COR-L47 (cell line): Measurements from ENCODE around the gene LIN7B.
"Not testable (repeated sequence)": the region's sequence is repeated elsewhere in the genome, so short reads cannot be mapped to it uniquely, and the experiment has no call there.

Source experiments
- DNase-seq: peaks from one replicate; lab custom pipeline; 2025; lab: John Stamatoyannopoulos, UW

The LIN7B gene

GRCh38 chr19:49119411-49120324, 5.5 kb downstream of the LIN7B start, which contains the start of gene PPFIA3:
Gene PPFIA3, plus strand, starts transcription at chr19:49119544. Its CDS starts 8,330 bp downstream, at chr19:49127874.
- peak; percentile 21 for DNase-seq

- DNase-seq: no peak
Measured at GRCh38 chr19:49120325-49120683, 6.1 kb downstream of the LIN7B start.

- no peak for DNase-seq
Measured at GRCh38 chr19:49120868-49121267, 6.7 kb downstream of the LIN7B start.

GRCh38 chr19:49121841-49122240, 7.7 kb downstream of the LIN7B start:
- DNase-seq: not testable (repeated sequence)

GRCh38 chr19:49123285-49123684, 9.1 kb downstream of the LIN7B start:
- DNase-seq: not testable (repeated sequence)

- no peak for DNase-seq
Measured at GRCh38 chr19:49125025-49125731, 11.0 kb downstream of the LIN7B start.

- DNase-seq: no peak
Measured at GRCh38 chr19:49126575-49126974, 12.4 kb downstream of the LIN7B start.

- DNase-seq: not testable (repeated sequence)
Measured at GRCh38 chr19:49127225-49127624, 13.1 kb downstream of the LIN7B start.

GRCh38 chr19:49127674-49128544, 13.7 kb downstream of the LIN7B start:
- DNase-seq: peak; percentile 73

- DNase-seq: no peak
Measured at GRCh38 chr19:49128545-49129237, 14.5 kb downstream of the LIN7B start.

- no peak for DNase-seq
Measured at GRCh38 chr19:49129238-49129583, 15.0 kb downstream of the LIN7B start.

GRCh38 chr19:49130325-49130724, 16.2 kb downstream of the LIN7B start:
- DNase-seq: no peak

- no peak for DNase-seq
Measured at GRCh38 chr19:49132974-49133609, 18.9 kb downstream of the LIN7B start.

- DNase-seq: no peak
Measured at GRCh38 chr19:49133621-49134454, 19.7 kb downstream of the LIN7B start.

GRCh38 chr19:49135686-49136085, 21.5 kb downstream of the LIN7B start:
- DNase-seq: no peak

GRCh38 chr19:49136771-49137171, 22.6 kb downstream of the LIN7B start:
- no peak for DNase-seq

GRCh38 chr19:49140951-49141350, 26.8 kb downstream of the LIN7B start:
- DNase-seq: no peak

GRCh38 chr19:49141352-49141751, 27.2 kb downstream of the LIN7B start:
- no peak for DNase-seq

GRCh38 chr19:49142866-49143335, 28.7 kb downstream of the LIN7B start:
- DNase-seq: peak; percentile 21
